22Rv1 (cell line): ENCODE results near the gene GSPT1.

ENCODE experiments used
- CTCF ChIP-seq: fragments of 450-650 bp; IDR thresholded peaks from 2 replicates; pipeline ENCODE4 v1.5.1; 2017; ENCODE audit warnings: mild to moderate bottlenecking
- ZFX ChIP-seq: fragments of 450-650 bp; IDR thresholded peaks from 2 replicates; pipeline ENCODE4 v1.6.1; 2017; ENCODE audit warnings: antibody characterized with exemption, borderline replicate concordance

- TF ChIP-seq CTCF (no peak), ZFX (no peak)
These were observed 79.7 kb downstream of the GSPT1 start for GRCh38 chr16:11835891-11836649.
